HepG2 (cell line): ENCODE measurements around the gene MBD3L2. TPM values are rescaled to one million over a fixed set of nuclear protein-coding genes. Genes with fewer than 3 reads are reported as not detected.

Source experiments
- CHD4 ChIP-seq: fragments of 200-600 bp; sonication (generic); IDR thresholded peaks from 2 replicates; pipeline ENCODE4 v1.7.0; 2017; ENCODE audit warnings: mild to moderate bottlenecking, low read length, borderline replicate concordance
- DR1 ChIP-seq: sonication (generic); formaldehyde crosslinking; IDR thresholded peaks from 2 replicates; pipeline ENCODE4 v1.8.0; 2021; ENCODE audit warnings: mild to moderate bottlenecking, missing genetic modification reagents, inconsistent platforms
- GMEB1 ChIP-seq: sonication (generic); formaldehyde crosslinking; IDR thresholded peaks from 2 replicates; pipeline ENCODE4 v1.5.1; 2020; ENCODE audit warnings: missing genetic modification reagents, mild to moderate bottlenecking, borderline replicate concordance
- JUNB ChIP-seq: sonication (generic); formaldehyde crosslinking; IDR thresholded peaks from 2 replicates; pipeline ENCODE4 v1.8.0; 2022; ENCODE audit warnings: missing genetic modification reagents, mild to moderate bottlenecking, borderline replicate concordance
- MTA1 ChIP-seq: sonication (generic); formaldehyde crosslinking; IDR thresholded peaks from 2 replicates; pipeline ENCODE4 v1.4.0; 2020; ENCODE audit warnings: missing genetic modification reagents, mild to moderate bottlenecking, borderline replicate concordance
- MXI1 ChIP-seq: IDR thresholded peaks from 3 replicates; pipeline ENCODE4 v1.6.1; 2012; ENCODE audit warnings: low read depth, low read length, inconsistent platforms, borderline replicate concordance
- NCOA2 ChIP-seq: sonication (generic); formaldehyde crosslinking; IDR thresholded peaks from 2 replicates; pipeline ENCODE4 v1.8.0; 2022; ENCODE audit warnings: inconsistent platforms
- TRIM22 ChIP-seq: fragments of 450-650 bp; IDR thresholded peaks from 2 replicates; pipeline ENCODE4 v1.6.1; 2017
- ZBED4 ChIP-seq: sonication (generic); formaldehyde crosslinking; IDR thresholded peaks from 2 replicates; pipeline ENCODE4 v1.4.0; 2020; ENCODE audit warnings: missing genetic modification reagents, borderline replicate concordance
- ZFY ChIP-seq: sonication (generic); formaldehyde crosslinking; IDR thresholded peaks from 2 replicates; pipeline ENCODE4 v1.4.0; 2020; ENCODE audit warnings: missing genetic modification reagents
- ZNF30 ChIP-seq: sonication (generic); formaldehyde crosslinking; IDR thresholded peaks from 2 replicates; pipeline ENCODE4 v1.5.0; 2020; ENCODE audit warnings: mild to moderate bottlenecking, missing genetic modification reagents
- ZNF431 ChIP-seq: sonication (generic); formaldehyde crosslinking; IDR thresholded peaks from 2 replicates; pipeline ENCODE4 v1.9.0; 2022; ENCODE audit warnings: missing genetic modification reagents, low read depth, mild to moderate bottlenecking, borderline replicate concordance
- ZNF451 ChIP-seq: sonication (generic); formaldehyde crosslinking; IDR thresholded peaks from 2 replicates; pipeline ENCODE4 v1.5.0; 2020; ENCODE audit warnings: mild to moderate bottlenecking, missing genetic modification reagents
- ZNF512 ChIP-seq: sonication (generic); formaldehyde crosslinking; IDR thresholded peaks from 2 replicates; pipeline ENCODE4 v1.4.0; 2020; ENCODE audit warnings: mild to moderate bottlenecking, missing genetic modification reagents
- ZNF564 ChIP-seq: sonication (generic); formaldehyde crosslinking; IDR thresholded peaks from 2 replicates; pipeline ENCODE4 v1.8.1; 2023; ENCODE audit warnings: mild to moderate bottlenecking, missing genetic modification reagents
- ZNF605 ChIP-seq: sonication (generic); formaldehyde crosslinking; IDR thresholded peaks from 2 replicates; pipeline ENCODE4 v1.8.0; 2022; ENCODE audit warnings: mild to moderate bottlenecking, missing genetic modification reagents
- ZNF781 ChIP-seq: sonication (generic); formaldehyde crosslinking; IDR thresholded peaks from 2 replicates; pipeline ENCODE4 v1.5.1; 2020; ENCODE audit warnings: borderline replicate concordance, mild to moderate bottlenecking, missing genetic modification reagents; ENCODE audit errors: not compliant biosample characterization
- polyA plus RNA-seq, 8 experiments: library from polyadenylated mRNA; depleted of rRNA in 3 of 8; stranded (reverse) in 7 of 8; unstranded in 1 of 8; fragments of >200 nt; fragmentation: Illumina TruSeq in 4 of 8; extraction: Trizol in 4 of 8; gene quantifications; 2 replicates each; pipeline versions ENCODE4 v1.2.1 to v1.2.3, GENCODE V29; 2011 to 2016; ENCODE audit warnings: low read depth in 4 of 8, missing spikeins in 1 of 8, mixed read lengths in 1 of 8; ENCODE audit not compliant: insufficient read depth in 1 of 8
- total RNA-seq, 5 experiments: library from RNA; depleted of rRNA; stranded (reverse); fragments of >200 nt; fragmentation: Illumina TruSeq; extraction: Trizol; gene quantifications; 2 replicates each; pipeline ENCODE4 v1.2.3, GENCODE V29; 2016; ENCODE audit warnings: low read depth in 1 of 5

The MBD3L2 gene
- total and polyA plus RNA-seq, 2 of the 13 experiments (the other 11 are each of a cell fraction or from before 2014, with no cell fraction given) = not detected

GRCh38 chr19:7098701-7099596, 49.8 kb downstream of the MBD3L2 start (continued):
- TF ChIP-seq ZBED4 (CRISPR knock-in tag) = no peak
- no peak for TF ChIP-seq NCOA2
- peak; percentile 68 for TF ChIP-seq ZNF781 (CRISPR knock-in tag)
- TF ChIP-seq DR1 (CRISPR knock-in tag) = peak; percentile 50; the same call in 1 of the 2 replicates
- TF ChIP-seq MTA1 (CRISPR knock-in tag) = no peak
- peak; percentile 60; the same call in 1 of the 2 replicates for TF ChIP-seq ZNF564
- no peak for TF ChIP-seq CHD4
- no peak for TF ChIP-seq ZNF30 (CRISPR knock-in tag)
- no peak for TF ChIP-seq ZNF431 (CRISPR knock-in tag)
- TF ChIP-seq ZFY (CRISPR knock-in tag) = peak; percentile 56
- 0 out of 2 replicates have a peak, but pooled peaks have one; percentile 39 for TF ChIP-seq ZNF512 (CRISPR knock-in tag)
- TF ChIP-seq GMEB1 (CRISPR knock-in tag) = no peak
- TF ChIP-seq JUNB (CRISPR knock-in tag) = peak; percentile 52; the same call in 1 of the 2 replicates
- TF ChIP-seq MXI1 = peak; percentile 38; the same call in 1 of the 3 replicates
- TF ChIP-seq ZNF451 (CRISPR knock-in tag) = no peak
- TF ChIP-seq ZNF605 = peak; percentile 64; the same call in 1 of the 2 replicates
- no peak for TF ChIP-seq TRIM22
